Occipital lobe (tissue), 3 donors: ENCODE data around the gene RPS27. TPM values are rescaled to one million over a fixed set of nuclear protein-coding genes. Genes with fewer than 3 reads are reported as not detected.
A peak's percentile ranks its signal among the peaks of the same experiment; 100 is the strongest.
"Not testable (repeated sequence)": the region's sequence is repeated elsewhere in the genome, so short reads cannot be mapped to it uniquely, and the experiment has no call there.

Source experiments
- DNase-seq: peaks from one replicate; lab custom pipeline; 2025; lab: John Stamatoyannopoulos, UW
- small RNA-seq: library from RNA; depleted of rRNA; stranded (forward); fragments of <200 nt; gene quantifications from one replicate; pipeline ENCODE3, GENCODE V24; 2014
- total RNA-seq: library from RNA; depleted of rRNA; stranded (reverse); fragments of >200 nt; gene quantifications from one replicate; pipeline ENCODE4 v1.2.3, GENCODE V29; 2014

The RPS27 gene
- total RNA-seq, 1 donor from 2014 or later: 2,161 TPM

DNA sequence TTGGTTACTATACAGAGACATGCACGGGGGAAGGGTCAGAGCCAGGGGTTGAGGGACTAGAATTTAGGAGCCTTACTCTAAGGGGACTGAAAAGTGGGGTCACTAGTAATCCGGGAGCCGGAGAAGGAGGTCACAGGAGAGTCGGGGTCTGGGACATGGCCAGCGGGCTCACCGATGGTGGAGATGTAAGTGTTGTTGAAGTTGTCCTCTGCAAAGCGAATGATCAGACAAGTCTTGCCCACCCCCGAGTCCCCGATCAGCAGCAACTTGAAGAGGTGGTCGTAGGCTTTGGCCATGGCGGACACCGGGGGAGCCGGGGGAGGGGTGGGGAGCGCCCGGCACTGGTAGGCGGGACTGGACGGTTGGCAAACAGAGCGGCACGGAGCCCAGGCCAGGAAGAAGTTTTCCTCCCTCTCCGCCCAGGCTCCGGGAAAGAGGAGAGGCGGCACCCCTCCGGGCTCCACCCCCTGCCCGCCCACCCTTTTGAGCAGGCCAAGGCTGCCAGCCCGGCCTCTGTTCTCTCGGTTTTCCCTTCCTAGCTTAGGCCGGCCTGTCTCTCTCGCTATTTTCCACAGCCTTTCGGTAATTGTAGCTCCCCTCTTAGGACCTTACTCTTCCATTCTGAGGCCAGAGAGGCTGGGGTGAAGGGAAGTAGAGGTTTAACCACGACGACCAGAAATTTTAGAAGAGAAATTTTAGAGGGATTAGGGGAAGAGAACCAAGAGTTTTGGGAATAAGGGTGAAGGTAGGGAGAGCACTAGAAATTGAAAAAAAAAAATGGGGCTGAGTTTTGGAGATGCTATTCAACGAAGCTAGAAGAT lies 4.4 kb upstream of the RPS27 start, which contains the start of gene RAB13:
RAB13 (minus strand) TSS at position 399 of the 821 bp plus-strand sequence; CDS start at position 296, 103 bp downstream.
- peak; percentile 34 for DNase-seq

DNA sequence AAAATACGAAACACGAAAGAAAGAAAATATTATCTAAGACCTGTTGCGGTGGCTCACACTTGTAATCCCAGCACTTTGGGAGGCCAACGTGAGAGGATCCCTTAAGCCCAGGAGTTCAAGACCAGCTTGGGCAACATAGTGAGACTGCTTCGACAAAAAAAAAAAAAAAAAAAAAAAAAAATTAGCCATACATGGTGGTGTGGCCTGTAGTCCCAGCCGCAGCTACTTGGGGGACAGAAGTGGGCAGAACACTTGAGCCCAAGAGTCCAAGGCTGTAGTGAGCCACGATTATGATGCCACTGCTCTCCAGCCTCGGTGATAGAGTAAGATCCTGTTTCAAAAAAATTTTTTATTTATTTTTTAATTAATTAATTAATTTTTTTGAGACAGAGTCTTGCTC lies 2.9 kb upstream of the RPS27 start:
- DNase-seq: no peak

DNA sequence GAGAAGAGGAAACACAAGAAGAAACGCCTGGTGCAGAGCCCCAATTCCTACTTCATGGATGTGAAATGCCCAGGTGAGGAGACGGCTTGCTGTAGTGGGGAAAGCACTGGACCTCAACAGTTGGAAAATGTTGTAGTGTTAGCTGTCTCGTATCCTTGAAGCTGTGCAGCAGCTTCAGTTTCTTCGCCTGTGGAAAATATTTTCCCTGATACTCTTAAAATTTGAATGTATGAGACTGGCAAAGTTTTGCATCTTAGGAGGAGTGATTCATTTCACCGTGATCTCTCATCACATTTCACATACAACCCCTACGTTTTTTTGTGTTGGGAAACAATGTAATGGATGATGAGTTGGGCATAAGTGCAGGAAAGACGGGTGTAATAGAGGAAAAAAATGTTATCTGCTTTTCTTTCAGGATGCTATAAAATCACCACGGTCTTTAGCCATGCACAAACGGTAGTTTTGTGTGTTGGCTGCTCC lies 629 bp downstream of the RPS27 start:
- DNase-seq: no peak

DNA sequence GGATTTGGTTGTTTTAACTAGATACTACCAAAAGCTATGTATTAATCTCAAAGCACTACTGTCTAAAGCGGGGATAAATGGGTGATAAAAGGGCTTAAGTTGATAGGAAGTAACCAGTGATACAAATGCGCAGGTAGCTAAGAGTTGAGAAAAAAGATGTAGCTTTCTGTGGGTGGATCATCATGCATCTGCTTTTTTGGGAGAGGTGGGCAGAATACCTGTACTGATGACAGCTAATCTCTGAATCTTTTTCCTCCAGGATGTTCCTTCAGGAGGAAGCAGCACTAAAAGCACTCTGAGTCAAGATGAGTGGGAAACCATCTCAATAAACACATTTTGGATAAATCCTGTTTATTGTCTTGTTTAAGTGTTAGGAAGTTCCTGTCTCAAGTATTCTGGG lies 1.2 kb downstream of the RPS27 start:
- no peak for DNase-seq

DNA sequence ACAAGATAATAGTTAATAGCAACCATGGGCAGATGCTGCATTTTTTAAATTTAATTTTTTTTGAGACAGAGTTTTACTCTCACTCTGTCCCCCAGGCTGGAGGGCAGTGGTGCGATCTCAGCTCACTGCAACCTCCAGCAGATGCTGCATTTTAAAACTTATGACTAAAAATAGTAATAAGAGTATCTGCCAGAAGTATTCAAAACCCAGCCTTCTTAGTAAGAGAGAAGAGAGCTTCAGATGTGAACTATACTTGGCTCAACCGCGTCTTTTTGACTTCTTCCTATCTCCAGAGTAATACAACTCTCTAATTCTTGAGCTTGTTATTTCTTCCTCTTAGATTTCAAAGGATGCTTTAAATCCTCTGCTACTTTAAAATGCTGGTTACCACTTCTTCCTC lies 4.6 kb downstream of the RPS27 start:
- DNase-seq: no peak

DNA sequence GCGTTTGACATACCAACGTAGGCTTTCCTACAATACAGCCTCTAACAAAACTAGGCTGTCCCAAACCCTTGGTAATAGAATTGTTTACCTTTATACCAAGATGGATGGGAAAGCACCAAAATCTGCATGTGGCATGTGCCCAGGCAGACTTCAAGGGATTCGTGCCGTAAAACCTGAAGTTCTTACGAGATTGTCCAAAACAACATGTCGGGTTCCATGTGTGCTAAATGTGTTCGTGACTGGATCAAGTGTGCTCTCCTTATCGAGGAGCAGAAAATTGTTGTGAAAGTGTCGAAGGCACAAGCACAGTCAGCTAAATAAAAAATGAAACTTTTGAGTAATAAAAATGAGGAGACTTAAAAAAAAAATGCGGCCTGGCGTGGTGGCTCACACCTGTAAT lies 5.1 kb downstream of the RPS27 start:
- no peak for DNase-seq

DNA sequence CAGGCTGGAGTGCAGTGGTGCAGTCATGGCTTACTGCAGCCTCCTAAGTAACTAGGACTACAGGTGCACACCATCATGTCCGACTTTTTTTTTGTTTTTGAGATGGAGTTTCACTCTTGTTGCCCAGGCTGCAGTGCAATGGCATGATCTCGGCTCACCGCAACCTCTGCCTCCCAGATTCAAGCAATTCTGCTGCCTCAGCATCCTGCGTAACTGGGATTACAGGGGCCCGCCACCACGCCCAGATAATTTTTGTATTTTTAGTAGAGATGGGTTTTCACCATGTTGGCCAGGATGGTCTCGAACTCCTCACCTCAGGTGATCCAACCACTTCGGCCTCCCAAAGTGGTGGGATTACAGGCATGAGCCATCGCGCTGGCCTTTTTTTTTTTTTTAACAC lies 6.3 kb downstream of the RPS27 start:
- not testable (repeated sequence) for DNase-seq

DNA sequence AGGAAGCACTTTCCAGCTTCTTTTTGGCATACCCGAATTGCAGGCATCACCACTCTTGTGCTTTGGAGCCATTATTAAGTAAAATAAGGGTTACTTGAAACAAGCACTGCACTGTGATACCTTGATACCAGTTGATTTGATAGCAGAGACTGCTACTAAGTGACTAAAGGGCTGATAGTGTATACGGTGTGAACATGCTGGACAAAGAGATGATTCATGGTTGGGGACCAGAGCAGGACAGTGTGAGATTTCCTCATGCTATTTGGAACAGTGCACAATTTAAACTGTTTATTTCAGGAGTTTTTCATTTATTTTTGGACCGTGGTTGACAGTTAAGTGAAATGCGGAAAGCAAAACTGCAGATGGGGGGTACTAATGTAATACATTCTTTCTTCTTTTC lies 9.9 kb downstream of the RPS27 start:
- DNase-seq: no peak

DNA sequence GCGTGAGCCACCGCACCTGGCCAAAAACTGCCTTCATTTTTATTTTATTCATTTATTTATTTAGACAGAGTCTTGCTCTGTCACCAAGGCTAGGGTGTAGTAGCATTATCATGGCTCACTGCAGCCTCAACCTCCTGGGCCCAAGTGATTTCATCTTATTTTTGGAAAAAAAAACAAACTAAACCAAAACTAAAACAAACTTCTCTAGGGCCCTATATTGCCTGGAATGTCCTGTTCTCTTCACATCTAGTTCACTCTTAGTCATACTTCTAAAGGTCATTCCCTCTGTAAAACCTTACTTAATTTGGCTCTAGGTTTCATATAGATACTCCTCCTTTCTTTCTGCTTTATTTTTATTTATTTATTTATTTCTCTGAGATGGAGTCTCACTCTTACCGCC lies 15.6 kb downstream of the RPS27 start:
- no peak for DNase-seq

DNA sequence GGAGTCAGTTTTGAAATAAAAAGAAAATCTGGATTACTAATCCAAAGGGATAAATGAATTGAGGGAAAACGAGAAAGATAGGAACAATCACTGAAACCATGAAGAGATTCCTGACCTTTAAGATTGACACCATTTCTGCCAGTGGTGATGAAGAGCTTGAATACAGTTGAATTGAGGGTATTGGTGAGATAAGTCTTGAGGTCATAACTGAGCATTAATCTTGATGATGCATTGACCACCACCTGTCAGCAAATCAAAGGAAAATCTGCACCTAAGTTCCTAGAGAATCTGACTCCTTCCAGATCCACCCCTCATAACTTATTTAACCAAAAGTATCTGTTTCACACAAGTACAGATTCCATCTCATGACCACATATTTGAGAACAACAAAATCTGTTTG lies 21.6 kb downstream of the RPS27 start:
- no peak for DNase-seq

DNA sequence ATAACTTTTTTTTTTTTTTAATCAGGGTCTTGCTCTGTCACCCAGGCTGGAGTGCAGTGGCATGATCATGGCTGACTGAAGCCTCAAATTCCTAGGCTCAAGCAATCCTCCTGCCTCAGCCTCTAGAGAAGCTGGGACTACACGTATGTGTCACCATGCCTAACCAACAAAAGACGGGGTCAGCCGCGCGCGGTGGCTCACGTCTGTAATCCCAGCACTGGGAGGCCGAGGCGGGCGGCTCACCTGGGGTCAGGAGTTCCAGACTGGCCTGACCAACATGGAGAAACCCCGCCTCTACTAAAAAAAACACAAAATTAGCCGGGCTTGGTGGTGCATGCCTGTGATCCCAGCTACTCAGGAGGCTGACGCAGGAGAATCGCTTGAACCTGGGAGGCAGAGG lies 22.0 kb downstream of the RPS27 start:
- DNase-seq: not testable (repeated sequence)

DNA sequence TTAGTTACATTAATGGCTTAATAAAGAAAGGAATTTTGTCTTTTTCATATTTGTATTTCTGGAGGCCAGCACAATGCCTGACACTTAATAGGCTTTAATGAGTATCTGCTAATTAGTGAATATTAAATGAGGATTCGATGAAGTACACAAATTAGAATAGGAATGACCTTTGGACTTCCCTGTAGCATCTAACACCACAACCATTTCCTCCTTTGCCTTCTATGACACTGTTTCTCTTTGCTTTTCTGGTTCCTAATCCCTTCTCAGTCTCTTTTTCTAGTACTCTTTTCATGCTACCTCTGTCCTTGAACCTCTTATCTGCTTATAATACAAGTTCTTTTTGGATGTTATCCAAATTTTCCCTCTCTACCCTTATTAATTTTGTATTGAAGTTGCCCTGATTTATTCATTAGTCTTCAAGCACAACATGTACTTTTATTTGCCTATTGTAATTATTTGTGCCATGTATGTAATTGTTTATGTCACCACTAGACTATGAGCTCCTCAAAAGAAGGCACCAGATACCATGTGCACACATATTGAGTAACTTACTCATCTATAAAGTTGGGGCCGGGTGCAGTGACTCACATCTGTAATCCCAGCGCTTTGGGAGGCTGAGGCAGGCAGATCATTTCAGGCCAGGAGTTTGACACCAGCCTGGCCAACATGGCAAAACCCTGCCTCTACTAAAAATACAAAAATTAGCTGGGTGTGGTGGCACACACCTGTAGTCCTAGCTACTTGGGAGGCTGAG lies 23.8 kb downstream of the RPS27 start:
- DNase-seq: no peak

DNA sequence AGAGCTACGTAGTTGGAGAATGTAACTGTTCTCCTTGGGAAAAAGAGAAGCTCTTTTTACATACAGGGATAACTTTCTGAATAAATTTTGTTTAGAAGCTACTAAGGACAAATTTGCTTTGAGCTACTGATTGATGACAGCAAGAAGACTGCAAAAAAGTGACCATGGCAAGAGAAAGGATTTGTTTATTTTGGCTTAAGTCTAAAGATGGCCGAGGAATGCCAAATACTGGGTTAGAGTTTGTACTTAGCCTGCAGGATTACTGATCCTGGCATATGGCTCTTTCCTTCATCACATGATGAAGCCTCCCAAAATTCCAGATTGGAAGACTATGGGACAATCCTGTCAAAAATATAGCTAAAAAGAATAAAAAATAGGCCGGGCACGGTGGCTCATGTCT lies 28.7 kb downstream of the RPS27 start:
- DNase-seq: no peak

DNA sequence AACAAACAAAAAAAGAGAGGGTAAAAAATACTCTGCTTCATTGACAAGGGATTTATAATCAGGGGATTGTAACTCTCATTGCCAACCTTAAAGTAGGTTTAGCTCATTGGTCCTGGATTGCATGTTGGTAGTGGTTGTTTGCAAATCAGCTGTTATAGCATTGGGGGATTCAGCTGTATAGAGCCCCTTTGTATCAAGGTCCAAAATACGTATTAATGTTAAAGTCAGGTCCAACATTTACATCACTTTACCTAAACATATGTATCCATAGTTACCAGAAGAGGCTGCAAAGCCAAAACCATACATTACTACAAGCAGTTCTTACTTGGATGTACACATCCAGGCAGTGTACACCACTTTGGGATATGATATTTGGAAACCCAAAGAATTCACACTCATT lies 29.4 kb downstream of the RPS27 start:
- no peak for DNase-seq

DNA sequence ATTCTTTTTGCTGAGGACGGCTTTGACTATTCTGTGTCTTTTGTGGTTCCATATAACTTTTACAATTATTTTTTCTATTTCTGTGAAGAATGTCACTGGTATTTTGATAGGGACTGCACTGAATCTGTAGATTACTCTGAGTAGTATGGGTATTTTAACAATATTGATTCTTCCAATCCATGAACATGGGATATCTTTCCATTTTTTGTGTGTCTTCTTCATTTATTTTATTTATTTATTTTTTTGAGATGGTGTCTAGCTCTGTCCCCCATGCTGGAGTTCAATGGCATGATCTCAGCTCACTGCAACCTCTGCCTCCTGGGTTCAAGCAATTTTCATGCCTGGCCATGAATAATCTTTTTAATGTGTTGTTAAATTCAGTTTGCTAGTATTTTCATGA lies 43.1 kb downstream of the RPS27 start:
- not testable (repeated sequence) for DNase-seq

Small RNA genes lying within 50 kb of the gene (small RNA-seq; reads per million reads assigned to genes)
- gene MIR6737 (not detected), gene RNU6-179P (not detected)

Other genes starting within 250 kb of the RPS27 start
- 14.5 TPM for gene SLC27A3, start 215.4 kb upstream of the RPS27 start, total RNA-seq
- 18.2 TPM for gene GATAD2B, start 67.8 kb upstream of the RPS27 start, total RNA-seq
- 11.9 TPM for gene DENND4B, start 44.0 kb upstream of the RPS27 start, total RNA-seq
- gene CRTC2, start 32.1 kb upstream of the RPS27 start, total RNA-seq: 2.8 TPM
- 30.9 TPM for gene SLC39A1, start 27.2 kb upstream of the RPS27 start, total RNA-seq
- 7.2 TPM for gene CREB3L4, start 22.9 kb upstream of the RPS27 start, total RNA-seq
- gene JTB, start 13.1 kb upstream of the RPS27 start, total RNA-seq: 43.0 TPM
- 7.0 TPM for gene RAB13, start 4.4 kb upstream of the RPS27 start, total RNA-seq
- gene NUP210L, start 164.3 kb downstream of the RPS27 start, total RNA-seq: under 0.01 TPM
- gene TPM3, start 201.3 kb downstream of the RPS27 start, total RNA-seq: 208 TPM
- not detected for gene CFAP141, start 215.6 kb downstream of the RPS27 start, total RNA-seq
- 43.5 TPM for gene UBAP2L, start 230.2 kb downstream of the RPS27 start, total RNA-seq